GM19455 (cell line): ENCODE measurements around the gene ZC3HAV1.
"Not testable (repeated sequence)": the region's sequence is repeated elsewhere in the genome, so short reads cannot be mapped to it uniquely, and the experiment has no call there.

Experiments
- ATAC-seq: cut with Tn5 transposase; IDR thresholded peaks from one replicate; pipeline ENCODE4 v1.9.1; 2021; ENCODE audit not compliant: unreplicated experiment

The ZC3HAV1 gene

GRCh38 chr7:139112741-139113250, 3.3 kb upstream of the ZC3HAV1 start:
- no peak for ATAC-seq

- ATAC-seq: no peak
These were observed 2.8 kb upstream of the ZC3HAV1 start for GRCh38 chr7:139112316-139112715.

- no peak for ATAC-seq
These were observed 2.3 kb upstream of the ZC3HAV1 start for GRCh38 chr7:139111811-139112301.

- ATAC-seq: no peak
These were observed 1.6 kb upstream of the ZC3HAV1 start for GRCh38 chr7:139111147-139111546.

GRCh38 chr7:139109983-139110411, 477 bp upstream of the ZC3HAV1 start:
- peak; percentile 7 for ATAC-seq

GRCh38 chr7:139108266-139109187, 993 bp downstream of the ZC3HAV1 start:
- ATAC-seq: peak; percentile 9

- ATAC-seq: no peak
These were observed 2.6 kb downstream of the ZC3HAV1 start for GRCh38 chr7:139106959-139107358.

- not testable (repeated sequence) for ATAC-seq
These were observed 3.3 kb downstream of the ZC3HAV1 start for GRCh38 chr7:139106227-139106626.

GRCh38 chr7:139105484-139105883, 4.0 kb downstream of the ZC3HAV1 start:
- ATAC-seq: no peak

- no peak for ATAC-seq
These were observed 5.4 kb downstream of the ZC3HAV1 start for GRCh38 chr7:139104091-139104450.

- no peak for ATAC-seq
These were observed 6.3 kb downstream of the ZC3HAV1 start for GRCh38 chr7:139103057-139103815.

- not testable (repeated sequence) for ATAC-seq
These were observed 7.8 kb downstream of the ZC3HAV1 start for GRCh38 chr7:139101637-139102158.

- ATAC-seq: no peak
These were observed 10.2 kb downstream of the ZC3HAV1 start for GRCh38 chr7:139099172-139099947.

- peak; percentile 99 for ATAC-seq
These were observed 14.3 kb downstream of the ZC3HAV1 start for GRCh38 chr7:139095194-139095659.

GRCh38 chr7:139094596-139094995, 14.9 kb downstream of the ZC3HAV1 start:
- ATAC-seq: peak; percentile 13

- no peak for ATAC-seq
These were observed 15.5 kb downstream of the ZC3HAV1 start for GRCh38 chr7:139094030-139094429.

GRCh38 chr7:139093512-139093911, 16.0 kb downstream of the ZC3HAV1 start:
- ATAC-seq: not testable (repeated sequence)

- no peak for ATAC-seq
These were observed 17.3 kb downstream of the ZC3HAV1 start for GRCh38 chr7:139092090-139092796.

- ATAC-seq: no peak
These were observed 17.9 kb downstream of the ZC3HAV1 start for GRCh38 chr7:139091677-139091996.

GRCh38 chr7:139089118-139089517, 20.4 kb downstream of the ZC3HAV1 start:
- ATAC-seq: no peak
